IMR-90 (cell line): Measurements from ENCODE around the gene COL5A1. TPM values are rescaled to one million over a fixed set of nuclear protein-coding genes. Genes with fewer than 3 reads are reported as not detected.
"Not testable (repeated sequence)": the region's sequence is repeated elsewhere in the genome, so short reads cannot be mapped to it uniquely, and the experiment has no call there.

Experiments
- ATAC-seq: fragments of 200-7000 bp; cut with Tn5 transposase; 2 replicates; pipeline ENCODE4 v1.9.1; 2020; ENCODE audit warnings: low read depth, mild to moderate bottlenecking, moderate library complexity
- BruUV-seq: library from RNA; stranded (reverse); fragments of 400-500 nt; replicated peaks from 2 replicates; lab custom pipeline; 2021; lab: Mats Ljungman, UMichigan
- CTCF ChIA-PET: fragments of 300-600 bp; formaldehyde crosslinking; extraction: SDS; loops from one replicate; lab custom pipeline; 2021; ENCODE audit warnings: antibody characterized with exemption; lab: Yijun Ruan, JAX
- POLR2A ChIA-PET: fragments of 300-600 bp; sonication (Branson Sonifier 250); formaldehyde crosslinking; loops from one replicate; lab custom pipeline; 2022; ENCODE audit warnings: antibody characterized with exemption; ENCODE audit not compliant: unreplicated experiment; lab: Charles Lee
- DNase-seq: peaks from one replicate; pipeline ENCODE4 v3.0.0; 2013
- H2AFZ ChIP-seq: replicated peaks from 2 replicates; pipeline ENCODE3; 2013; ENCODE audit warnings: low read length, mild to moderate bottlenecking; ENCODE audit not compliant: poor library complexity
- H2AK5ac ChIP-seq: 2 replicates; pipeline ENCODE4 v1.6.1; 2013; ENCODE audit warnings: low read depth, low read length, inconsistent platforms
- H2AK9ac ChIP-seq: replicated peaks from 2 replicates; pipeline ENCODE3; 2013; ENCODE audit warnings: mild to moderate bottlenecking, low read depth, low read length, moderate library complexity; ENCODE audit not compliant: poor library complexity
- H2BK120ac ChIP-seq: 2 replicates; pipeline ENCODE4 v1.6.1; 2013; ENCODE audit warnings: low read depth, low read length, inconsistent platforms
- H2BK15ac ChIP-seq: 3 replicates; pipeline ENCODE4 v1.6.1; 2013; ENCODE audit warnings: low read depth, low read length, inconsistent platforms
- H2BK20ac ChIP-seq: 2 replicates; pipeline ENCODE4 v1.6.1; 2013; ENCODE audit warnings: low read depth, mild to moderate bottlenecking, inconsistent platforms, low read length, moderate library complexity
- H2BK5ac ChIP-seq: 2 replicates; pipeline ENCODE4 v1.6.1; 2013; ENCODE audit warnings: mild to moderate bottlenecking, low read depth, low read length, inconsistent platforms; ENCODE audit not compliant: poor library complexity, severe bottlenecking
- H3K14ac ChIP-seq: replicated peaks from 2 replicates; pipeline ENCODE4 v1.6.1; 2013; ENCODE audit warnings: low read depth, low read length, inconsistent platforms
- H3K18ac ChIP-seq: 2 replicates; pipeline ENCODE4 v1.6.1; 2013; ENCODE audit warnings: low read depth, low read length, control low read depth
- H3K23ac ChIP-seq: 2 replicates; pipeline ENCODE4 v1.6.1; 2013; ENCODE audit warnings: low read depth, low read length, inconsistent platforms
- H3K27ac ChIP-seq: 2 replicates; pipeline ENCODE4 v1.5.1; 2013; ENCODE audit warnings: mild to moderate bottlenecking, control low read depth, low read length; ENCODE audit not compliant: insufficient read depth
- H3K27me3 ChIP-seq: 2 replicates; pipeline ENCODE4 v1.6.1; 2013; ENCODE audit warnings: low read length; ENCODE audit not compliant: control insufficient read depth, insufficient read depth
- H3K36me3 ChIP-seq: 2 replicates; pipeline ENCODE4 v1.6.1; 2013; ENCODE audit warnings: low read length, mixed read lengths; ENCODE audit not compliant: control insufficient read depth, insufficient read depth
- H3K4ac ChIP-seq: 2 replicates; pipeline ENCODE4 v1.6.1; 2013; ENCODE audit warnings: low read depth, low read length, inconsistent platforms
- H3K4me1 ChIP-seq: 2 replicates; pipeline ENCODE4 v1.6.1; 2013; ENCODE audit warnings: low read length, mixed read lengths; ENCODE audit not compliant: control insufficient read depth, insufficient read depth
- H3K4me2 ChIP-seq: 2 replicates; pipeline ENCODE4 v1.6.1; 2013; ENCODE audit warnings: low read depth, mild to moderate bottlenecking, control low read depth, low read length, moderate library complexity
- H3K4me3 ChIP-seq: 2 replicates; pipeline ENCODE4 v1.5.1; 2013; ENCODE audit warnings: low read depth, mild to moderate bottlenecking, control low read depth, low read length, moderate library complexity; ENCODE audit not compliant: insufficient read depth
- H3K56ac ChIP-seq: 2 replicates; pipeline ENCODE4 v1.6.1; 2013; ENCODE audit warnings: low read length, inconsistent platforms; ENCODE audit not compliant: insufficient read depth; ENCODE audit errors: extremely low read depth
- H3K79me1 ChIP-seq, 2 experiments: 2 replicates each; pipeline ENCODE4 v1.6.1; 2013; ENCODE audit warnings: low read length in 2 of 2, inconsistent platforms in 1 of 2, low read depth in 1 of 2
- H3K9ac ChIP-seq: 2 replicates; pipeline ENCODE4 v1.6.1; 2013; ENCODE audit warnings: low read depth, low read length, control low read depth
- H3K9me1 ChIP-seq: 2 replicates; pipeline ENCODE4 v1.6.1; 2013; ENCODE audit warnings: low read length, inconsistent platforms; ENCODE audit not compliant: insufficient read depth
- H3K9me3 ChIP-seq: 2 replicates; pipeline ENCODE4 v1.6.1; 2013; ENCODE audit warnings: low read length; ENCODE audit not compliant: control insufficient read depth, insufficient read depth
- H4K20me1 ChIP-seq: 2 replicates; pipeline ENCODE4 v1.6.1; 2013; ENCODE audit warnings: low read length, inconsistent platforms; ENCODE audit not compliant: insufficient read depth
- H4K5ac ChIP-seq: 2 replicates; pipeline ENCODE4 v1.6.1; 2013; ENCODE audit warnings: mild to moderate bottlenecking, low read depth, low read length, control low read depth
- H4K8ac ChIP-seq, 2 experiments: 2 replicates each; pipeline ENCODE4 v1.6.1; 2013; ENCODE audit warnings: low read depth in 2 of 2, low read length in 2 of 2, control low read depth in 1 of 2, inconsistent platforms in 1 of 2
- H4K91ac ChIP-seq: 2 replicates; pipeline ENCODE4 v1.6.1; 2013; ENCODE audit warnings: low read depth, low read length, inconsistent platforms; ENCODE audit not compliant: insufficient read depth
- WGBS, 2 experiments: methylation state at CpG; one replicate each; pipeline versions ENCODE4 v1.1.5 to v1.1.7; 2013; ENCODE audit warnings: missing lambda C conversion rate in 2 of 2; ENCODE audit not compliant: insufficient read length in 1 of 2; ENCODE audit errors: extremely low coverage in 2 of 2; 5-methylcytosine and 5-hydroxymethylcytosine counted together
- dilution Hi-C: fragments of 300-500 bp; cut with HindIII; formaldehyde crosslinking; loops from one replicate; pipeline ENCODE4 v1.14.3; 2018; ENCODE audit warnings: low sequenced_read_pairs; ENCODE audit not compliant: unreplicated experiment
- in situ Hi-C: fragments of 300-500 bp; cut with MboI; formaldehyde crosslinking; loops from 3 replicates; pipeline ENCODE4 v1.14.3; 2019; ENCODE audit warnings: low sequenced_read_pairs, inconsistent platforms, mixed read lengths
- intact Hi-C: fragments of 100-400 bp; cut with micrococcal nuclease; formaldehyde crosslinking; loops from 2 replicates; pipeline ENCODE4 v1.10.0; 2022
- polyA plus RNA-seq, 3 experiments: library from polyadenylated mRNA; depleted of rRNA; stranded (reverse); fragments of >200 nt; gene quantifications; 2 replicates each; pipeline ENCODE4 v1.2.3, GENCODE V29; 2012; ENCODE audit warnings: low replicate concordance in 1 of 3
- total RNA-seq: library from RNA; depleted of rRNA; stranded (reverse); fragments of >200 nt; gene quantifications from 2 replicates; pipeline ENCODE4 v1.2.3, GENCODE V29; 2012

The COL5A1 gene
- total and polyA plus RNA-seq, 2 of the 4 experiments (the other 2 are of a cell fraction), result 19.2 to 173 TPM

- intact Hi-C loops, H3K9ac ChIP-seq, CTCF ChIA-PET, BruUV-seq, H2BK120ac ChIP-seq, in situ Hi-C loops, H2AK5ac ChIP-seq, H3K56ac ChIP-seq, H4K91ac ChIP-seq, H3K4me3 ChIP-seq, H3K27me3 ChIP-seq, H3K18ac ChIP-seq, dilution Hi-C loops, H2AFZ ChIP-seq, H3K4ac ChIP-seq, H3K9me3 ChIP-seq, H3K27ac ChIP-seq, H3K4me1 ChIP-seq, H3K14ac ChIP-seq, H4K5ac ChIP-seq, H2BK20ac ChIP-seq, H2BK15ac ChIP-seq, POLR2A ChIA-PET, ATAC-seq, H3K4me2 ChIP-seq, H4K8ac ChIP-seq: not testable (repeated sequence)
- Histone ChIP-seq H3K23ac (peak overlapping the region; percentile 42; the same call in 1 of the 2 replicates), H2AK9ac (peak overlapping the region; percentile 72), H3K9me1 (peaks cover 33% of the 10 kb centered on the region), H3K79me1 (peaks cover 25 to 90% of the 10 kb centered on the region in 2 experiments), H4K20me1 (peaks cover 97% of the 10 kb centered on the region), H3K36me3 (peaks cover 64% of the 10 kb centered on the region), H2BK5ac (peak overlapping the region; percentile 51)
- DNase-seq, result peak; percentile 21
- WGBS, 2 experiments, result no CpG with 5 or more reads among the region's 5 CpGs
Measured at GRCh38 chr9:134715536-134715935, 73.9 kb downstream of the COL5A1 start.
